ENCODE results near the gene FUT9.

DNA sequence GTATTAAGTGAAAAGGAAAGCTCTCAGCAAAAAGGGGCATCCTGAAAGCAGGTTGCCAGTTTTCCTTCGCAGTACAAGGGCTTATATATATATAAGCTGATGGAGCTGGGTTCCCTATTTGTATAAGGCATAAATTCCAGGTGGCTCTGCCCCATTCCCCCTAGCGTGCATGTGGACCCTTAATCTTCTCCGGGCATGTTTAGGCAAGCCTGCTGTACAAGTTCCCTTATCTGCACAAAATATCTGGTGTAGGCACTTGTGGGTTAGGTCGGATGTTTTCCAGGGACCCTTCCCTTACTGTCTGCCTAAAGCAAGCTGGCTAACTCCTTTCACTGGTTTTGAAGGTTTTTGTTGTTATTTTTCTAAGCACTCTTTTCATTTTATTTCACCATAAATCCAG lies 140.7 kb downstream of the FUT9 start:
- no peak for TF ChIP-seq POLR2A (IDR thresholded peaks at IDR 0.05; ENCODE audit: extremely low read depth, insufficient read length)
- TF ChIP-seq, protein P1, sequence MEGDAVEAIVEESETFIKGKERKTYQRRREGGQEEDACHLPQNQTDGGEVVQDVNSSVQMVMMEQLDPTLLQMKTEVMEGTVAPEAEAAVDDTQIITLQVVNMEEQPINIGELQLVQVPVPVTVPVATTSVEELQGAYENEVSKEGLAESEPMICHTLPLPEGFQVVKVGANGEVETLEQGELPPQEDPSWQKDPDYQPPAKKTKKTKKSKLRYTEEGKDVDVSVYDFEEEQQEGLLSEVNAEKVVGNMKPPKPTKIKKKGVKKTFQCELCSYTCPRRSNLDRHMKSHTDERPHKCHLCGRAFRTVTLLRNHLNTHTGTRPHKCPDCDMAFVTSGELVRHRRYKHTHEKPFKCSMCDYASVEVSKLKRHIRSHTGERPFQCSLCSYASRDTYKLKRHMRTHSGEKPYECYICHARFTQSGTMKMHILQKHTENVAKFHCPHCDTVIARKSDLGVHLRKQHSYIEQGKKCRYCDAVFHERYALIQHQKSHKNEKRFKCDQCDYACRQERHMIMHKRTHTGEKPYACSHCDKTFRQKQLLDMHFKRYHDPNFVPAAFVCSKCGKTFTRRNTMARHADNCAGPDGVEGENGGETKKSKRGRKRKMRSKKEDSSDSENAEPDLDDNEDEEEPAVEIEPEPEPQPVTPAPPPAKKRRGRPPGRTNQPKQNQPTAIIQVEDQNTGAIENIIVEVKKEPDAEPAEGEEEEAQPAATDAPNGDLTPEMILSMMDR (IDR thresholded peaks at IDR 0.05; ENCODE audit: low read depth, low read length), result no peak
